AML-193 (cell line): ENCODE results near the gene FAM181B.
A peak's percentile ranks its signal among the peaks of the same experiment; 100 is the strongest.
"Not testable (repeated sequence)": the region's sequence is repeated elsewhere in the genome, so short reads cannot be mapped to it uniquely, and the experiment has no call there.

Source experiments
- DNase-seq, 2 experiments: peaks; one replicate each; lab custom pipeline; 2025; lab: John Stamatoyannopoulos, UW

FAM181B gene

GRCh38 chr11:82732348-82732733 is 1.3 kb downstream of the FAM181B start:
- no peak for DNase-seq

- no peak for DNase-seq
Measured at GRCh38 chr11:82731691-82732277, 1.9 kb downstream of the FAM181B start.

GRCh38 chr11:82730754-82731153 is 2.9 kb downstream of the FAM181B start:
- DNase-seq = no peak

GRCh38 chr11:82730286-82730685 is 3.4 kb downstream of the FAM181B start:
- DNase-seq = no peak

GRCh38 chr11:82724026-82724425 is 9.6 kb downstream of the FAM181B start:
- DNase-seq = no peak

GRCh38 chr11:82722231-82722630 is 11.4 kb downstream of the FAM181B start:
- no peak for DNase-seq

- no peak for DNase-seq
Measured at GRCh38 chr11:82720267-82721065, 13.2 kb downstream of the FAM181B start.

GRCh38 chr11:82719361-82720105 is 14.1 kb downstream of the FAM181B start:
- DNase-seq = no peak

- DNase-seq = no peak
Measured at GRCh38 chr11:82718821-82719220, 14.8 kb downstream of the FAM181B start.

GRCh38 chr11:82718307-82718706 is 15.4 kb downstream of the FAM181B start:
- DNase-seq = peak; percentile 22 to 49

- DNase-seq = no peak
Measured at GRCh38 chr11:82714346-82715174, 19.1 kb downstream of the FAM181B start.

- DNase-seq = no peak
Measured at GRCh38 chr11:82711648-82712047, 22.0 kb downstream of the FAM181B start.

GRCh38 chr11:82703796-82704195 is 29.9 kb downstream of the FAM181B start:
- DNase-seq = no peak

GRCh38 chr11:82703226-82703625 is 30.4 kb downstream of the FAM181B start:
- no peak for DNase-seq

GRCh38 chr11:82701847-82702520 is 31.7 kb downstream of the FAM181B start:
- peak; percentile 13 to 33 for DNase-seq

GRCh38 chr11:82698576-82699352 is 34.9 kb downstream of the FAM181B start:
- DNase-seq = no peak

- no peak for DNase-seq
Measured at GRCh38 chr11:82692981-82693380, 40.7 kb downstream of the FAM181B start.

- DNase-seq = not testable (repeated sequence)
Measured at GRCh38 chr11:82689347-82689746, 44.3 kb downstream of the FAM181B start.

GRCh38 chr11:82686211-82686610 is 47.5 kb downstream of the FAM181B start:
- DNase-seq = no peak

- no peak for DNase-seq
Measured at GRCh38 chr11:82683029-82683428, 50.6 kb downstream of the FAM181B start.
